Transverse colon (tissue), 4 donors: ENCODE results near the gene MSX1. TPM values are rescaled to one million over a fixed set of nuclear protein-coding genes. Genes with fewer than 3 reads are reported as not detected.

Experiments
- DNase-seq: peaks from one replicate; pipeline ENCODE4 v3.0.0-alpha.2; 2019
- H3K27ac ChIP-seq, 4 donors: fragments of 200-600 bp; sonication (generic); 2 replicates each; pipeline ENCODE4 v1.5.1; 2016 to 2018; ENCODE audit warnings: inconsistent platforms in 4 of 4
- H3K27me3 ChIP-seq: fragments of 200-600 bp; sonication (generic); 2 replicates; pipeline ENCODE4 v1.5.1; 2017; ENCODE audit warnings: inconsistent platforms
- H3K36me3 ChIP-seq, 4 donors: fragments of 200-600 bp; sonication (generic); 2 replicates each; pipeline ENCODE4 v1.5.1; 2017 to 2019; ENCODE audit warnings: inconsistent platforms in 4 of 4
- H3K4me1 ChIP-seq, 4 donors: fragments of 200-600 bp; sonication (generic); 2 replicates each; pipeline ENCODE4 v1.5.1; 2017 to 2020; ENCODE audit warnings: inconsistent platforms in 4 of 4
- H3K4me3 ChIP-seq, 4 donors: fragments of 200-600 bp; sonication (generic); 1 replicate in 1 of 4; 2 replicates in 3 of 4; pipeline versions ENCODE4 v1.5.1 to v1.6.1; 2017 to 2019; ENCODE audit warnings: inconsistent platforms in 4 of 4
- H3K9me3 ChIP-seq, 2 donors: fragments of 200-600 bp; sonication (generic); 2 replicates each; pipeline ENCODE4 v1.5.1; 2017 to 2019; ENCODE audit warnings: inconsistent platforms in 2 of 2
- EP300 ChIP-seq: sonication (generic); formaldehyde crosslinking; IDR thresholded peaks from one replicate; pipeline ENCODE4 v1.6.1; 2017; ENCODE audit warnings: antibody characterized with exemption, low read depth
- POLR2A ChIP-seq: fragments of 450-650 bp; IDR thresholded peaks from one replicate; pipeline ENCODE4 v1.6.1; 2016; ENCODE audit warnings: antibody characterized with exemption, mild to moderate bottlenecking, moderate library complexity
- POLR2AphosphoS5 ChIP-seq, 3 donors: sonication (generic); formaldehyde crosslinking; IDR thresholded peaks; one replicate each; pipeline ENCODE4 v1.6.1; 2016; ENCODE audit warnings: antibody characterized with exemption in 3 of 3
- WGBS, 2 donors: methylation state at CpG; one replicate each; pipeline ENCODE4 v1.1.5; 2018; ENCODE audit warnings: low coverage in 1 of 2; 5-methylcytosine and 5-hydroxymethylcytosine counted together
- in situ Hi-C, 4 donors: fragments of 200-750 bp; cut with MboI; loops; one replicate each; pipeline versions ENCODE4 v1.15.0 to v1.15.1; 2017; ENCODE audit warnings: low sequenced_read_pairs in 3 of 4, low pct_ligation_motif_present in 1 of 4, low pct_unique_long_range_greater_than_20kb in 1 of 4
- intact Hi-C: fragments of 100-400 bp; cut with DNase I; formaldehyde crosslinking; loops from one replicate; pipeline ENCODE4 v1.15.1; 2023; ENCODE audit warnings: low total_unique reads
- total RNA-seq, 4 donors: library from RNA; depleted of rRNA; stranded (reverse); fragments of >200 nt; gene quantifications; one replicate each; pipeline ENCODE4 v1.1.0, GENCODE V29; 2016
- TF ChIP-seq, protein P1 (sequence below), 5 experiments: fragments of 200-600 bp in 3 of 5; fragments of 450-650 bp in 2 of 5; sonication (generic) in 3 of 5; IDR thresholded peaks; 1 replicate in 2 of 5; 2 replicates in 3 of 5; pipeline ENCODE4 v1.5.1; 2016 to 2017; ENCODE audit warnings: antibody characterized with exemption in 5 of 5, inconsistent platforms in 3 of 5, mild to moderate bottlenecking in 2 of 5, moderate library complexity in 1 of 5

Gene MSX1
- total RNA-seq, 4 donors from 2014 or later: 0.41 TPM; not detected in 3

DNA sequence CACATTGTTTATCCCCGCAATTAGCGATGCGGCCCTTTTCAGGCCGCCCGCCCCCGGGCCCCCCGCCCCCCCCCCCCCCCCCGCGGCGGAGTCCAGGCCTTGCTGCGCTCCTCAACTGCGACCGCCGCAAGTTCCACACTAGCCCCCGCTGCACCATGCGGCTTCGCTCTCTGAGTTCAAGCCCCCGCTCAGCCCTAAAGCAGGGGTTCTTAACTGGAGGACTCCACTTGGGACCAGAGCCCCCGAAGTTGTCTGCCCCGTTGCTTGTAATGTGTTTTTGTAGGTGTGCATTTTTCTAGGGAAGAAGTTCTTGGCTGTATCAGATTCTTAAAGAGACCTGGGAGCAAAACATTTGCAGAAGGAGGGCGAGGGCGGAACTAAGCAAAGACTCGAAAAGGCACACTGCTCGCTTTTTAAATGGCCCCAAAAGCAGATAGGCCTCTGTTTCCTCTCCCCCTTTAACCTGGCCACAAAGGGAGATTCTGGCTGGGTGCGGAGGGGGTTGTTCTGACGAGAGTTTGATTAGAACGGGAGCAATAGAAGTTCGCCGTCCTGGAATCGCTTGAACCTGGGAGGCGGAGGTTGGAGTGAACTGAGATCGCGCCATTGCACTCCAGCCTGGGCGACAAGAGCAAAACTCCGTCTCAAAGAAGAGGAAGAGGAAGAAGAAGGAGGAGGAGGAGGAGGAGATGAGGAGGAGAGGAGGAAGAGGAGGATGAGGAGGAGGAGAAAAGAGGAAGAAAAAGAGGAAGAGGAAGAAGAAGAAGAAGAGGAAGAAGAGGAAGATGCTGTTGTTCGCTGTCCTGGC lies 2.3 kb upstream of the MSX1 start:
- WGBS, 2 donors: 18 to 28% methylated on average over 7 to 24 of the region's 36 CpGs
- in situ Hi-C loops: loop anchor here in 1 of 4 donors (25.0 kb wide), 1 partner anchor 370 kb away; no protein-coding TSS in a partner anchor
- intact Hi-C loops: no loop called here
- Histone ChIP-seq H3K27ac (no peak overlapping the region), H3K4me3 (peak overlapping the region in 1 of 4 donors; percentile 30), H3K9me3 (no peaks in the 10 kb centered on the region), H3K4me1 (peaks cover 20 to 61% (median 44%) of the 10 kb centered on the region in 4 donors), H3K27me3 (peaks cover 100% of the 10 kb centered on the region), H3K36me3 (no peaks in the 10 kb centered on the region)
- DNase-seq: no peak
- TF ChIP-seq EP300 (no peak), POLR2AphosphoS5 (IDR thresholded peaks at IDR 0.05) (no peak), POLR2A (no peak)

DNA sequence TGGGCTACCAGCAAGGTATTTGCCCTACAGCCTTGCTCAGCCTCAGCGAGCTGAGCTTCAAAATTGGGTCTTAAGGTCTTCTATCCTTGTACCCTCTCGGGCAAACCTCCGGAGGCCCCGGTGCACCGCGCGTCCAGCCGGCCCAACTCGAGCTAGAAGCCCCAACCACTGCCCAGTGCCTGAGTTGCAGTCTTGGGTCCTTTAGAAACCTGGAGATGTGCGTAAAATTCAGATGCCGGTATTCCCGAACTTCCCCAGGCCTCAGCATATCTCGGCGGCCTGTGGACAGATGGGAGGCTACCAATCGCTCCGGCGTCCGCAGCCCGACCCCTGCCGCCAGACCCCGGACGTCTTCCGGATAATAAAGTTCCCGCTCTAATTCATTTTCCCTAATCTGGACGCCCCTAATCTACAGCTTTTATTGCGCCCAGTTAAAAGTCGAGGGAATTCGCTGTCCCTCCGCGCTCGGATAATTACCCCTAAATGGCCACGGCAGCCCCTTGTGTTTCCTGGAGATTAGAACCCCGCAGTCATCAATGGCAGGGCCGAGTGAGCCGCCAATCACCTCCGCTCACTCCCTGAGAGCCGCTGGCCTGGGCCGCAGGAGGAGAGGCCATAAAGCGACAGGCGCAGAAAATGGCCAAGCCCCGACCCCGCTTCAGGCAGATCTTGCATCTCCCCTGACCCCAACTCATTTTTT lies 1.5 kb upstream of the MSX1 start:
- no peak for DNase-seq
- no peak for TF ChIP-seq POLR2AphosphoS5 (IDR thresholded peaks at IDR 0.05)
- TF ChIP-seq, protein P1, sequence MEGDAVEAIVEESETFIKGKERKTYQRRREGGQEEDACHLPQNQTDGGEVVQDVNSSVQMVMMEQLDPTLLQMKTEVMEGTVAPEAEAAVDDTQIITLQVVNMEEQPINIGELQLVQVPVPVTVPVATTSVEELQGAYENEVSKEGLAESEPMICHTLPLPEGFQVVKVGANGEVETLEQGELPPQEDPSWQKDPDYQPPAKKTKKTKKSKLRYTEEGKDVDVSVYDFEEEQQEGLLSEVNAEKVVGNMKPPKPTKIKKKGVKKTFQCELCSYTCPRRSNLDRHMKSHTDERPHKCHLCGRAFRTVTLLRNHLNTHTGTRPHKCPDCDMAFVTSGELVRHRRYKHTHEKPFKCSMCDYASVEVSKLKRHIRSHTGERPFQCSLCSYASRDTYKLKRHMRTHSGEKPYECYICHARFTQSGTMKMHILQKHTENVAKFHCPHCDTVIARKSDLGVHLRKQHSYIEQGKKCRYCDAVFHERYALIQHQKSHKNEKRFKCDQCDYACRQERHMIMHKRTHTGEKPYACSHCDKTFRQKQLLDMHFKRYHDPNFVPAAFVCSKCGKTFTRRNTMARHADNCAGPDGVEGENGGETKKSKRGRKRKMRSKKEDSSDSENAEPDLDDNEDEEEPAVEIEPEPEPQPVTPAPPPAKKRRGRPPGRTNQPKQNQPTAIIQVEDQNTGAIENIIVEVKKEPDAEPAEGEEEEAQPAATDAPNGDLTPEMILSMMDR (IDR thresholded peaks at IDR 0.05): no peak
- TF ChIP-seq EP300: no peak
- no peak for TF ChIP-seq POLR2A
- Histone ChIP-seq H3K27me3 (peaks cover 100% of the 10 kb centered on the region), H3K36me3 (no peaks in the 10 kb centered on the region), H3K9me3 (no peaks in the 10 kb centered on the region), H3K4me3 (no peak overlapping the region), H3K27ac (no peak overlapping the region), H3K4me1 (peaks cover 20 to 55% (median 39%) of the 10 kb centered on the region in 4 donors)
- intact Hi-C loops (no loop called here), in situ Hi-C loops (loop anchor here in 1 of 4 donors (25.0 kb wide), 1 partner anchor 371 kb away; no protein-coding TSS in a partner anchor)
- WGBS, 2 donors: 14 to 27% methylated on average over 10 to 42 of the region's 42 CpGs

DNA sequence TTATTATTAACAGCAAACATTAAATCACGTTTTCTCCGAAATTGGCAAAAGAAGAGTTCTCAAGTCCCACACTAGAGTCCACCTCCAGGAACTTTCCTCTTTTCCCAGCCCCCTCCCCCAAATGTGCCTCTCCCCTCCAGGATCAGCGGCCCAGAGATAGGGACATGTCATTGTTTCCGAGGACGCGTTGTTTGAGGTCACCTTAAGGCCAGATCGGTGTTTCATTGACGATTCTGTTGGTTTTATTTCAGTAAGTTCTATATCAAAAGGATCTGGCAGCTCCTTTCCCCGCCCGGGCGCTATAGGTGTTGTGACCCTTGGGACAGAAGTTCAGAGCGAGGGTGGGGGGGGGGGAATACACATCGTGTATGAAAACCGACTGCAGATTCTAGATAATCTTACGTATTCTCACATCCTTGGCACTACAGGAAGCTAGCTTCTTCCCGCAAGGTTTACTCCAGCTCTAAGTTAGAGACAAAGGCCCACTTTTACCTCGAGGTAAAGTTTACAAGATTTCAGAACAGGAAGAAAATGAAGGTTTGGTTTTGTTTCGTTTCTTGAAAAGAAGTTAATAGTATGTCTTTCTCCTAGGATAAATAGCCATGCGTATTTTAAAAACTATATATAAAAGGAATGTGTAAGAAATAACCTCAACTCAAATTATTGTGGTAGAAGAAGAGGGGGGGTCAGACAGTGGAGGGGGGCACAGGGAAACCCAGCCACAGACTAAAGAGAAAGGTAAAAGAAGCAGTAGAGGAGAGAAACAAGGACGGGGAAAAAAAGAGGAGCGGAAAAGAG lies 739 bp upstream of the MSX1 start:
- intact Hi-C loops (no loop called here), in situ Hi-C loops (loop anchor here in 1 of 4 donors (25.0 kb wide), 1 partner anchor 371 kb away; no protein-coding TSS in a partner anchor)
- Histone ChIP-seq H3K27me3 (peaks cover 100% of the 10 kb centered on the region), H3K9me3 (no peaks in the 10 kb centered on the region), H3K4me3 (peak overlapping the region in 3 of 4 donors; percentile 46 to 69 (median 55)), H3K36me3 (no peaks in the 10 kb centered on the region), H3K27ac (no peak overlapping the region), H3K4me1 (peaks cover 15 to 47% (median 33%) of the 10 kb centered on the region in 4 donors)
- no peak for DNase-seq
- 9 to 22% methylated on average over 10 to 21 of the region's 21 CpGs for WGBS, 2 donors
- TF ChIP-seq POLR2A (no peak), POLR2AphosphoS5 (IDR thresholded peaks at IDR 0.05) (no peak), EP300 (no peak)
- TF ChIP-seq, protein P1 (IDR thresholded peaks at IDR 0.05): no peak

DNA sequence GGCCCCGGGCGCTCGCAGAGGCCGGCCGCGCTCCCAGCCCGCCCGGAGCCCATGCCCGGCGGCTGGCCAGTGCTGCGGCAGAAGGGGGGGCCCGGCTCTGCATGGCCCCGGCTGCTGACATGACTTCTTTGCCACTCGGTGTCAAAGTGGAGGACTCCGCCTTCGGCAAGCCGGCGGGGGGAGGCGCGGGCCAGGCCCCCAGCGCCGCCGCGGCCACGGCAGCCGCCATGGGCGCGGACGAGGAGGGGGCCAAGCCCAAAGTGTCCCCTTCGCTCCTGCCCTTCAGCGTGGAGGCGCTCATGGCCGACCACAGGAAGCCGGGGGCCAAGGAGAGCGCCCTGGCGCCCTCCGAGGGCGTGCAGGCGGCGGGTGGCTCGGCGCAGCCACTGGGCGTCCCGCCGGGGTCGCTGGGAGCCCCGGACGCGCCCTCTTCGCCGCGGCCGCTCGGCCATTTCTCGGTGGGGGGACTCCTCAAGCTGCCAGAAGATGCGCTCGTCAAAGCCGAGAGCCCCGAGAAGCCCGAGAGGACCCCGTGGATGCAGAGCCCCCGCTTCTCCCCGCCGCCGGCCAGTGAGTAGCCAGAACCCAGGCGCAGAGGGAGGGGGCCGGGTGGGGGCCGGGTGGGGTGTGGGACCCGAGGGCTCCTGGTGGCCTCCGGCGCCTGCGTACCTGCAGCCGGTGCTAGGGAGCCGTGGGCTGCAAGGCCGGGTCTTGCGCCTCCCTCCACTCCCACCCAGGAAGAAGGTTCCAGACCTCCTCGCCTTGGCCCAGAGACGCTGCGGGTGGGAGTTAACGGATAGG lies 534 bp downstream of the MSX1 start:
- Histone ChIP-seq H3K27me3 (peaks cover 100% of the 10 kb centered on the region), H3K36me3 (no peaks in the 10 kb centered on the region), H3K27ac (peak overlapping the region in 2 of 4 donors; percentile 13 to 15), H3K9me3 (no peaks in the 10 kb centered on the region), H3K4me3 (peak overlapping the region; percentile 38 to 69 (median 50)), H3K4me1 (peaks cover 11 to 50% (median 33%) of the 10 kb centered on the region in 4 donors)
- intact Hi-C loops (no loop called here), in situ Hi-C loops (loop anchor here in 1 of 4 donors (25.0 kb wide), 1 partner anchor 373 kb away; no protein-coding TSS in a partner anchor)
- no peak for DNase-seq
- no peak for TF ChIP-seq POLR2AphosphoS5 (IDR thresholded peaks at IDR 0.05)
- no peak for TF ChIP-seq POLR2A
- TF ChIP-seq, protein P1 (IDR thresholded peaks at IDR 0.05): no peak
- WGBS, 2 donors: 4% methylated on average over 43 of the region's 80 CpGs; no CpG with 5 or more reads in 1 of the 2 donors
